Hematopoietic multipotent progenitor cell treated with erythropoietin and hydrocortisone succinate and interleukin-3 and kit ligand, for 6 days (in vitro differentiated cells): Measurements from ENCODE around the gene CIAO2B.

ENCODE experiments used
- DNase-seq: peaks from one replicate; pipeline ENCODE4 v3.0.0-alpha.2; 2015

The CIAO2B gene

GRCh38 chr16:66919569-66920298, 14.5 kb downstream of the CIAO2B start:
- DNase-seq, result no peak

GRCh38 chr16:66918803-66919568, 15.2 kb downstream of the CIAO2B start, which contains the start of gene CDH16:
Gene CDH16, minus strand, starts transcription at chr16:66918885. Its CDS starts 820 bp downstream, at chr16:66918065.
- no peak for DNase-seq

DNA sequence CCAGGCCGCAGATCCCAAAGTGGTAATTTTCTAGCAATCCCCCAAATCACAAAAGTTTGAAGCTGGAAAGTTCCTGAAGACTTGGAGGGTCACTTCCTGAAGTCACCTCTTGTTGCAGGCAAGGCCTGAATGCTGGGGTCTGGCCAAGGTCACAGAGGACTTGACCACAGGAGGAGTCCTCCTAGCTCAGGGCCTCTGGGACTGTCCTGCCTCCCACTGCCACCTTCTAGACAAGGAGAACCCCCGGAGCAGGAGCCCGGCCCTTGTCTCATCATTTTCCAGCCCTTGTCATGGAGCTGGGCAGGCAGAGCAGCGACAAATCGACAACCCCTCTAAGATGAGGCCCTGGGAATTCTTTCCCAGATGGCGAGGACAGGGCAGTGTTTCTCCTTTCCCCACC, 15.8 kb downstream of the CIAO2B start:
- no peak for DNase-seq

GRCh38 chr16:66917741-66918140, 16.5 kb downstream of the CIAO2B start:
- no peak for DNase-seq

GRCh38 chr16:66916518-66916917, 17.7 kb downstream of the CIAO2B start:
- no peak for DNase-seq

GRCh38 chr16:66915041-66915440, 19.2 kb downstream of the CIAO2B start:
- no peak for DNase-seq

DNA sequence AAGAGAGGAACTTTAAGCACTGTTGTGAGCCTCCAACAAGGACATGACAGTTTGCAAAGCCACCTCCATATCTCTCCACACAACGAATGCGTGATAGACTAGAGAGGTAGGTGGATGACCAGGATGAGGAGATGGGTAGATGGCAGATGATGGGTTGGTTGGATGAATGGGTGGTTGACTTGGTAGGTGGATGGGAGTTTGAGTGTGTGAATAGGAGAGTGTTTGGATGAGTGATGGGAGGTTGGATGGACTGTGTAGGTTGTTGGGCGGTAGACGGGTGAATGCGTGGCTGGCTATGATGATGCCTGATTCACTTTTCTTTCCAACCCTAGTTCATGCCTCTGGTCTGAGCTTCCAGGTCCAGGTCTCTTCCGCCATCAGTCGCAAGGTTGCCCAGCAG, 19.7 kb downstream of the CIAO2B start:
- DNase-seq, result no peak

GRCh38 chr16:66913711-66914110, 20.5 kb downstream of the CIAO2B start:
- no peak for DNase-seq

DNA sequence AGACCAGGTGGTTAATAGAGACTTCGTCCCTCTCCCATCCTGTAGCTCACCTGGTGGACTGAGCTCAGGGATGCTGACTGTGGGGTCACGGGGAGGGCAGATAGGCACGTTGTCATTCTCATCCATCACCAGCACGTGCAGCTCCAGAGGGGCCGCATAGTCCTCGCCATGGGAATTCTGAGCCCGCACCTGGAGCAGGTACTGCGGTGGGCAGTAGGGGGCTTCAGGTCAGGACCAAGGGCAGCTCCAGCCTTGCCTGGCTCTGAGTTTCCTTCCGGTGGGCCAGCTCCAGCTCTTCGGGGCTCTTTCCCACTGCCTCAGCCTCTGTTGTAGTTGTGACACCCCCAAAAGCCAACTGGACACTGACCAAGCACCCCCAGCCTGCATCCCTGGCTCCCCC, 21.1 kb downstream of the CIAO2B start:
- no peak for DNase-seq

DNA sequence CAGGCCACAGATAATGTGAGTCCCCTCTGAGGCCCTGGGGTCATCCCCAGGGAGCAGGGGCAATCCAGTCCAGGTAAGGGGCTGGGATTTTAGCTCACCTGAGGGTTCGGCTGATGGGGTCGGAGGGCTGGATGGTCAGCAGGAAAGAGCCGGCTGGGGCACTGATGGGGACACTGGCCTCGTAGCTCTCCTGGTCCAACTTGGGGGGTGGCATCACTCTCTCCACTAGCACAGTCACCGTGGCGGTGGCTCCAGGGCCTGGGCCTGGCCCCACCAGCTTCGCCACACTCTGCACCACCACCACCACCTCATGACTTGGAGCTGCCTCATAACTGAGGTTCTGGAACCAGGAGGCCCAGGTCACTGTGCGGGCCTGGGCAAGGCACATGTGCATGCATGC, 22.4 kb downstream of the CIAO2B start:
- DNase-seq, result no peak

GRCh38 chr16:66911112-66911511, 23.1 kb downstream of the CIAO2B start:
- DNase-seq, result no peak

DNA sequence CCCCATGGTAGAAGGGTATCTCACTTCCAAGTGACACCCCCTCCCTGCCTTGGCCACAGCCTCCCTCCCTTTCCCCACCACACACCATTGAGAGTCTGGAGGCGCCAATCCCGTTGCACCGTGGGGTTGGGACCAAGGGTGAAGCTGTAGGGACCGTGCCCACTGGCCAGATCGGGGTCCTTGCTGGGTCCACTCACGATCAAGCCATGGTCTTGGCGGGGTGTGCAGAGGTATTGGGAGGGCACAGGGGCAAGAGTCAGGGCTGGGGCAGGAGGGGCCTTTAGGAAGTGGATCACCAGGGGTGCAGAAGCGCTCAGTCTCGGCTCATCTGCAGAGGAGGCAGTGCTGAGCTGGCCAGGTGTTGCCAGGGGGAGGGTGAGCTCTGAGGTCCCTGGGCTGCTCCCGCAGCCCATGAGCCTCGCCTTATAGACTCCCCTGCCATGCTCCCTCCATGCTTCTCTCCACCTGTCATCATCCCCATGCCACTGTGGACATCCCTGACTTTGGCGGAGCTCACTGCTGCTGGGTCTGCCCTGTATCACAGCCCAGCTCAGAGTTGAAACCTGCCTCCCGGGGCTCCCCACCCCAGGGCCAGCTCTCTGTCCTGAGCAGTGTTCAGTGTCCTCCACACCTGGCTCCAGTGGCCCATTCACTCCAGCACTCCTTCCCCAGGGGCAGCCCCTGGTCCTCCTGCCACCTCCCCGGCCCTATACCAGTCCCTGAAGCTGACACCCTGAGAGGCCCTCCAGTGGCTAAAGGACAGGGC, 23.8 kb downstream of the CIAO2B start:
- DNase-seq, result no peak

- no peak for DNase-seq
These were observed 25.2 kb downstream of the CIAO2B start for GRCh38 chr16:66908762-66909559.

- no peak for DNase-seq
These were observed 26.1 kb downstream of the CIAO2B start for GRCh38 chr16:66908116-66908515.

DNA sequence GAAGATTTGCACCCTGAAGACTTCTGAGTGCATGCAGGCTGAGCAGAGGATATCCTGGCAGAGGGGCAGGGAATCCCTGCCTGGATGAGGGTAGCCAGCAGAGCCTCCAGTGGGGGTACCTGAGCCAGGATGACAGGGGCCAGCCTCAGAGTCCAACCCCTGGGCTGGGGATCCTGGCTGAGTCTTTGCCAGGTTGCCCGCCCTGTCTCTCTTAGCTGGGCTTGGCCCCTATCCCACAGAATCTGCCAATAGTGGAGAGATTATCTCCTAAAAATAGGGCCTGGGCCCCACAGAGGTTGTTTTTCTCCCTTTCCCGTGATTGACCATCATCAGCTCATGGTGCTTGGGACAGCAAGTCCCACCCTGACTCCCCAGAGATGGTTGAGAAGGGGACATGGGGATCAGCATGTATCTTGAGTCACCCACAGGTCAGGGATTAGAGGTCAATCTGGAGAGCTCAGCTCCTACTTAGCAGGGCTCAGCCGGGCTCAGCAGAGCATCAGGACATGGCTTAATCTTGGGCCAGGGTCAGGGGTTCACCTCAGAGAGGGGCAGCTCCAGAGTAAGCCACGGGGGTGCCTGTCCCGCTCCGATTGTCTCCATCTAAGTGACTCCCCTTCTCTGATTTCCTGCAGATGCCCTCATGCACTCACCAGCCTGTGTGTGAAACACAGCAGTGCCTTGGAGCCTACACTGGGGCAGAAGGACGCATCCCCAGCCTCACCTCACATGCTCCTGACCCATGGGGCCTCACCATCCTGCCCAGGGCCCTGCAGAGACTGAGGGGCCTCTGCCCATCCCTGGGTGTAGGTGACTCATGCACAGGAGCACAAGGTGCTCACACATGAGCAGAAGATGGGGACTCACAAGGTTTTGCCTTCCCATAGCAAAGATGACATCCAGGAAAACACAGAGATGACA, 27.0 kb downstream of the CIAO2B start:
- DNase-seq, result no peak

DNA sequence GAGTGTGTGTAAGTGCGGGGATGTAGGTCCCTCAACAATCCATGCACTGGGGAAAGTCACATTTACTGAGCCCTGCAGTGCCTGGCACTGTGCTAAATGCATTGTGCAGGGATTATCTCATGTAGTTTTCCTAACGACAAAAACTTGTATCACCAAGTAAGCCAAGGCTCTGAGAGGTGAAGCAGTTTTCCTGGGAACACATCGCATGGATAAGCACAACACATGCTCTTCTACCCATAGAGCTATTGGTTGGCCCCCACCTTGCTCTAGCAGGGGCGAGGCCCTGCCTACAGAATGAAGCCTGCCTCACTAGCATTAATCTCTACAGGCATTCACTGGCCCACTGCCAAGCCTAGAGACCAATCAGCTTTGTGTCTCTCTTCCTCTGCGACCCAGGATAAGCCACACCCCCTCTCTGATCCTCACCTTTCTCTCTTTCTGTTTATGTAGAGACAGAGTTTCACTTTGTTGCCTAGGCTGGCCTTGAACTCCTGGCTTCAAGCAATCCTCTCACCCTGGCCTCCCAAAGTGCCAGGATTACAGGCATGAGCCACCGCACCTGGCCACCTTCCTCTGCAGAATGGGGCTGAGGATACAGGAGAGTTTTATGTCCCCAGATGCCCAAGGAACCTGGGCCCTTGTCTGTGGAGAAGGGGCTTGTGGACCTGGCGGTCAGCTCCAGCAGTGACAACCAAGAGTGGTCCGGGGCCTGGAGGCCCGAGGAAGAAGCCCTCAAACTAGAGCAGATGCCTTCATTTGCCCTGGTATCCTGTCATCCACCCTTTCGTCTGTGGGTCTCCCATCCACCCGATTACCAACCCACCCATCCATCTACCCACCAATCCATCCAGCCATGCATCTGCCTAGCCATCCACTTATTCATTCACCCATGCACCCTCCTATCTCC, 28.3 kb downstream of the CIAO2B start:
- peak; percentile 97 for DNase-seq

- no peak for DNase-seq
These were observed 29.2 kb downstream of the CIAO2B start for GRCh38 chr16:66904846-66905632.

GRCh38 chr16:66904428-66904845, 29.8 kb downstream of the CIAO2B start:
- DNase-seq, result no peak
